Urothelium cell line (cell line): Measurements from ENCODE around the gene HMCN2.
"Not testable (repeated sequence)": the region's sequence is repeated elsewhere in the genome, so short reads cannot be mapped to it uniquely, and the experiment has no call there.

ENCODE experiments used
- DNase-seq: peaks from one replicate; pipeline ENCODE4 v3.0.0; 2011; ENCODE audit warnings: low spot score, mixed read lengths
- FAIRE-seq: peaks from 2 replicates; lab custom pipeline; 2011; peaks lifted over from hg19 to GRCh38; lab: Jason Lieb, UNC

Gene HMCN2

DNA sequence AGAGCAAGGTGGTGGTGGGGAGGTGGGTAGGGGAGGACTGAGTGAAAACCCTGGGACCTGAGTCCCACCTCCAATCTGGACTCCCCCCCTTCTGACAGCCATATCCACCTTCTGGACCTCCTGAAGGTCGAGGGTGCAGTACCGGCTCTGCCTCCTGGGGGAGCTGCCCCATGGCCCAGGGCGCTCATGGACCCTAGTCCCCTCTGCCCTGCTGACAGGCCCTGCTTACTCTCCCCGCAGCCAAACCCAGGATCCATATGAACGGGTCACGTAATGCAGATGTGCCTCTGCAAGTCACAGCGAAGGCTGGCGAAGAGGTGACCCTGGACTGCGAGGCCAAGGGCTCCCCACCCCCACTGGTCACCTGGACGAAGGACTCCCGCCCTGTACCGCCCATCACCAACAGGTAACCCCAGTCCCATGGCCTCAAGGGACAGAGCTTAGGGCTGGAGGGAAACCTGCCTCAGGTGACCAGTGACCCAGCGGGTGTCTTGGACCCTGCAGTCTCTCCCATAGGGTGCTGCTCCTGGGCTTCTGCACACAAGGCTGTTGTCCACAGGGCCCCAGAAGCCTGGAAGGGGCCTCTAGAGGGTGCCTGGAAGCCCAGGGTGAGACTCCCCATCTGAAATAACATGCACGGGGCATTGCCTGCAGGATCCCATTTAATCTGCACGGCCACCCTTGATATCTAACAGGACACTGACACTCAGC is 61.7 kb downstream of the HMCN2 start:
- FAIRE-seq, result no peak
- no peak for DNase-seq

DNA sequence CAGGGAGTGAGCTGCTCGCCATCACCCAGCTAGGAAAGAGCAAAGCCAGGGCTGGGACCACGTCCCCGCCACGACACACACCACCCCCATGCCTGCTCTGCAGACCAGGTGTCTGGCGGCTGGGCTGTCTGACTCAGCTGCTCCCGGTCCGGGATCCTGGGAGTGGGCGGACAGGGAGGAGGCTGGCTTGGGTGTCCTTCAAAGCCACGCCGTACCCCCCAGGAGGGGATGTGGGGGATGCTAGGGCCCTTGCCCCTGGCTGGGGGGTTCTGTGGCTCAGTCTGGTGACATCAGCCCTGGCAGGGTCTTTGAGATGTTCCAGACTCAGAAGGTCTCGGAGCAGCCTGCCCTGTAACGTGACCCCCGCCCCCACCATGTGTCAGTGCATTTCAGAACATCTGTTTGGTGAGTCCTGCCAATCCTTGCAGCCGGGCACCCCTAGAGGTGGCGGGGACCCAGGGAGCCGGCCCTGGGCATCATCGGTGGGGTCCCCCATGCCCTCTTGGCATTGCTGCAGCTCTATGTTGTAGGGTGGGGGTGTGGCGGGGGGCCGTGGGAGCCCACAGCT is 62.3 kb downstream of the HMCN2 start:
- DNase-seq (peak; percentile 78), FAIRE-seq (no peak)

DNA sequence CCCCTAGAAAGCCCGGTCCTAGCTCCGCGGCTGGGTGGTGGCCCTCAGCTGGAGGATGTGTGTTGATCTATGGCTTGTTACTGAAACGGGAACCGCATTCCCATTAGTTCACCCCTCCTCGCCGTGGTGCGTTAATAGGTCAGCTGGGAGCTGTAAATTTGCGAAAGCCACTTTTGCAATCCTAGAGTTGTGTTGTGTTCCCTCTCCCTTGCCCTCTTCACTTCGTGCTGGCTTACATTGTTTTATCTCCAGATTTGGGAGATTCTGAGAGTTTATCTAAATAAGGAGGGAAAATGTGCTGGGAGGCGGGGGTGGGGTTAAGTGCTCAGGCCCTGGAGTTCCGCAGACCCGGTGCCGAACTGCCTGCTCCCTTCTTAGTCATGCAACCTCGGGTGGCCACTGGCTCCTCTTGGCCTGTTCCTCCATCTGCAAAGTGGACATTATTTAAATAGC is 62.8 kb downstream of the HMCN2 start:
- DNase-seq, result no peak
- no peak for FAIRE-seq

DNA sequence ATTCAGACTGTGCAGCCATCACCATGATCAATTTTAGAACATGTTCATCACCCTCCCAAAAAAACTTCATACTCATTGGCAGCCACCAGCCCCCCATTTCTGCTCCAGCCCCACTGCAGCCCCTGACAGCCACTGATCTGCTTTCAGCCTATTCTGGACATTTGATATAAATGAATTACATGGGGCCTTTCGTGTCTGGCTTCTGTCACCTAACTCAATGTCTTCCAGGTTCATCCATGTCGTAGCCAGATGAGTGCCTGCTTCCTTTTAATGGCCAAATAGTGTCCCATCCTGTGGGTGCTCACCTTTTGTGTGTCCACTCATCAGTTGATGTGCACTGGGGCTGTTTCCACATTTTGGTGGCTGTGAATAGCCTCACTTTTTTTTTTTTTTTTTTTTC is 63.5 kb downstream of the HMCN2 start:
- DNase-seq, result no peak
- FAIRE-seq, result no peak

DNA sequence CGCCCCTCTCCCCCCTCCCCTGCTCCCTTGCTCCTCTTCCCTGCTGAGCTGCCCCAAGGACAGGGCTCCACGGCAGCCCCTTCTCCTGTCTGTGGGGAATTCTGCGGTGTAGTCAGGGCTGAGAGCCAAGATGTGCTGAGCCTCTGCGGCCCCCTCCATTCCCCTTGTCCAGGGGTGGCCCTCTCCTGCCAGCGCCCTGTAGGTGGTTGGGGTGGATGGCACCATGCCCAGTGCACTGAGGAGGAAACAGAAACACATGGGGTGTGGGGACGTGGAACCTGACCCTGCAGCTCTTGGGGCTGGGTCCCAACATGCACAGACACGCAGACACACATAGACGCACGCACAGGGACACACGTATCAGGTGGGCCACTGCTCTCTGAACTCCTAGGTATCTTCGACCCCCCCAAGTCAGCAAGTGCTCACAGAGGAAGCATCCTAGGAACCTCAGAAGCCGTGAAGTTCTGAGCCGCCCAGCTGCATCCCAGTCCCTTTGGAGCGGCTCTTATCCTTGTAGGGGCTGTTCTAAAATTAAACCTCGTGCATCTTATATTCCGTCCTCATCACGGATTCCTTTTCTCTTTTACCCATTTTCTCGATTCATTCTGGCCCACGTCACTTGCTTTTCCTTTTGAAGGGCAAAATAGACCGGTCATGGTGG is 64.8 kb downstream of the HMCN2 start:
- FAIRE-seq (no peak), DNase-seq (no peak)

DNA sequence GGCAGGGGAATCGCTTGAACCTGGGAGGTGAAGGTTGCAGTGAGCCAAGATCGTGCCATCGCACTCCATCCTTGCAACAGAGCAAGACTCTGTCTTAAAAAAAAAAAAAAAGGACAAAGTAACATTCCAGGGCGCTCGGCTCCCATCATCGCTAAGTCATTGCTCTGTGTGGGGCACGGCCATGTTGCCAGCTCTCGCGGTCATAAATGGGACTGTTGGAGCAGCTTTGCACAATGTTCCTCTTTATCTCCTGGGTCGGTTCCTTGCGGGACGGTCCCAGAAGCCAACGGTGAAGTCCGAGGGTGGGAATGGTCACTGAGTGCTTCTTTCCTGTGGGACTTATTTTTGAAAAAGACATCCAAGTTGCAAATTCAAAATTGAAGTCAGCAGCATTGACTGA is 65.5 kb downstream of the HMCN2 start:
- DNase-seq, result no peak
- no peak for FAIRE-seq

DNA sequence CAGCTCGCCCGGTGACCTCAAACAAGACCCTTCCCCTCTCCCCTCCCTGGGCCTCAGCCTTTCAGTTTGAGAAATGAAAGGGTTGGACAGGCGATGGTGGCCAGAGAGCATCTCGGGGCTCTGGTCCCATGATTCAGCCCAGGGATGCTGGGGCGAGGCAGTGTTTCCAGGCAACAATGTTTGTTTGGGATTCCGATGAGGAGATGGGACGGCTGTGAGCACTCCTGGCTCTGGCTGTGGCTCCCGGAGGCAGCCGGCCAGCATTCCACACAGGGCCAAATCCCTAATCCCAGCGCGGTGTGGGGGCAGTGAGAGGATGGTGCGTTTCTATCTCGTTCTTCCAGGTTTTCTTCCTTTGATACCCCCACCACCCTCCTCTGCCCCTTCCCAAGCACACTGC is 66.0 kb downstream of the HMCN2 start:
- peak; percentile 79 for DNase-seq
- no peak for FAIRE-seq

DNA sequence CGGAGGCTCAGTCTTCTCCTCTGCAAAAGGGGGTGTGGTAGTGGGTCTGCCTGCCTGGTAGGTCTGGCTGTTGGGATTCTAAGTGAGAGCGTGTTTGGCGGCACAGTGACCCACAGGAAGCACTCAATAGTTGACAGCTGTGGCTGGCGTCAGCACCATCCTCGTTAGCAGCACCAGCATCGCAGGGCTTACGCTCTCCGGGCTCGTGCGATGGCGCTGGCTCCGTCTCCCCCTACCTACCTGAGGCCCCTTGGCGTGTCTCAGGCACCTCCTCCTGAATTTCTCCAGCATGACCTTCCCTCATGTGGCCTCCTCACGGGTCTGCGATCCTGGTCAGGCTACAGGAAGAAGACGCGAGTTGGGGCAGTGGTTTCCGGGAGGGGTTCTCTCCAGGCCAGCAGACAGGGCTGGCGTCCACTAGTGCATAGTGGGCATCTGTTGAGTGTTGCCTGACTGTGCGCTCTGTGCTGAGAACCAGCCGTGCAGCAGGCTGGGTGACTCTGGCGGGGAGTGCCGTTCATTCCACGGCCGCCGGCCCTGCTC is 66.9 kb downstream of the HMCN2 start:
- FAIRE-seq (no peak), DNase-seq (no peak)

DNA sequence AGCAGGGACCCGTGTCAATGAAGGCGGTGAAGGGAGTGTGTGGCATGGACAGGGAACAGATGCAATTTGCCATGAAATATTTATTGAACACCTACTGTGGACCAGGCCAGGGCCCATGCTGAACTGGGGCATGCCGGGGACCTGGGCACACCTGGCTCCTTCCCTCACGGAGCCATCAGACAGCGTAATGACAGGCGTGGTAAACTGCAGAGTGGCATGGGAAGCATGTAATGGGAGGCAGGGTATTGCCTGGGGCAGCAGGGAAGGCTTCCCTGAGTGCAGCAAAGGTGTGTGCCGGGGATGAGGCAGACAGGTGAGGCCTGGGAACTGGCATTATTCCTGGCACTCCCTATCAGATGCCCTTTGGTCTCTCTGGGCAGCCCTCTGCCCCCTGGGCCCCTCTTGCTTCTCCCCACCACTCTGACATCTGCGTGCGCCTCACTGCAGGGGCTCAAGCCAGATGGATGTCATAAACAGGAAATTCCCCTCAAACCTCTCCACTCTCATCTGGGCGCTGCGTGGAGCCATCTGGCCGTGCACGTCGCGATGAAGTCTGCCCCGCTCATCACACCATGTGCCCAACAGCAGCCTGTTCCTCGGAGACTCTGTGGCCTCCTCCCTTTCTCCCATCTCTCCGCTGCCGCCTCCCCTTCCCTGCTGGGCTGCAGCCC is 67.6 kb downstream of the HMCN2 start:
- no peak for DNase-seq
- FAIRE-seq, result no peak

DNA sequence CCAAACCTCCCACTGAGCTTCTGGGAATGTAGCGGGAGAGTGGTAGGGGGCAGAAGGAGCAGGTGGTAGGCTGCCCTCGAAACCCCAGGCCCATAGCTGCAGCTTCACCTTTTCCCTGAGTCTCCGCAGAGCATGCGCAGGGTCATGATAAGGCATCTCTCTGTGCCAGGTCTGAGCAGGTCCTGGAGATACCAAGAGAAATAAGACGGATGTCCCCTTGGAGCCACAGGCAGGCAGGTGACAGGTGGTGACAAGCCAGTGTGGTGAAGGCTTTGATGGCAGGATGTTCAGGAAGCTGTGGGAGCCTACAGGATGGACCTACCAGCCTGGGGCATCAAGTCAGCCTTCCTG is 68.1 kb downstream of the HMCN2 start:
- FAIRE-seq, result no peak
- DNase-seq, result no peak

DNA sequence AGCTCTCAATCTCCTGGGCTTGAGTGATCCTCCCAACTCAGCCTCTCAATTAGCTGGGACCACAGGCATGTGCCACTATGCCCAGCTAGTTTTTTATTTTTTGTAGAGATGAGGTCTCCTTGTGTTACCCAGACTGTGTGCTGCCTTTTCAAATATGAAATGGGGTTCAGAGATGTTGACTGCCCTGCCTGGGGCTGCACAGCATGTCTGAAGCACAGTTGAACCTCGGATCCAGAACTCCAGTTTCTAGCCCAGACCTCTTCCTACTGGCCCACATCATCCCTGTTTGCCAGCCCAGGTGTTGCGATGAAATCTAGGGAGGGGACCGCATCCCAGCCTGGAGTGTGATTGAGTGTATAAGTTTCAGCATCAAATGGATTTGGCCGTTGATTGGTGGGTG is 69.4 kb downstream of the HMCN2 start:
- DNase-seq (no peak), FAIRE-seq (no peak)

DNA sequence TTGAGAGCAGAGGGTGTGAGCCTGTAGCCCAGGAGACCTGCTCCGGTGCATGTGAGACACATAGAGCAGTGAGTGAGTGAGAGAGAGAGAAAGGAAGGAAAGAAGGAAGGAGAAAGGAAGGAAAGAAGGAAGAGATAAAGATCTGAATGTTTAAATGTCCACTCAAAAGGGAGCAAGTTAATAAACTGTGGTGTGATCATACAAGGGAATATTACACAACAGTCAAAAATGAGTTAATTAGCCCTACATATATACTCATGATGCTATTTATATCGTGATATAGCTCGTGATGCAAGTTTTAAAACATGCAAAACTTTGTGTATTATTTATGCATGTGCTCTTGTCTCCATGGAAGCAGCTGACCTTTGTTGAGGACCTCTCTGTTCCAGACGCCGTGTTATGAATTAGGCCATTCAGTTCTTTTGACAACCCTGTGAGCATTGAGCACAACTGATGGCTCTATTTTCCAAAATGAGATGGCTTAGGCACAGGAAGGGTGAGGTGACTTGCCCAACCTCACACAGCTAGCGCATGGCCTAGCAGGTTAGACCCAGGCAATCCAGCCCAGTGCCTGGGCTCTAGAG is 70.6 kb downstream of the HMCN2 start:
- FAIRE-seq (no peak), DNase-seq (no peak)

DNA sequence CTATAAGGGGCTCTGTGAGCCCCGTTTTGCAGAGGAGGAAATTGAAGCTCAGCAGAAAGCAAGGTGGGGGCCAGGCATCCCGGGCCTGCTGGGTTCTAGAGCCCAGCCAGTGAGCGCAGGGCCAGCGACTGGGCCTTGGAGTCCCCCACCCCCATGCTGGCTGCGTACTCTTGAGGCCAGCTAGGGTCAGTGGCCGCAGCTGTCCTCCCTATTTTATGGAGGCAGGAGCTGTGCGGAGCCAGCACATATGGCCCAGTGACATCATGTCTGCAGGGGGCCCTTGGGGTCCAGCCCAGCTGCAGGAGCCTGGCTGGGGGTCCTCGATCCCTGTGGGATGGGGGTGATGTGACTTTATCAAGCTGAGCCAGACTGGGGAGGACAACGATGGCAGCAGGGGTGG is 71.3 kb downstream of the HMCN2 start:
- no peak for FAIRE-seq
- no peak for DNase-seq

DNA sequence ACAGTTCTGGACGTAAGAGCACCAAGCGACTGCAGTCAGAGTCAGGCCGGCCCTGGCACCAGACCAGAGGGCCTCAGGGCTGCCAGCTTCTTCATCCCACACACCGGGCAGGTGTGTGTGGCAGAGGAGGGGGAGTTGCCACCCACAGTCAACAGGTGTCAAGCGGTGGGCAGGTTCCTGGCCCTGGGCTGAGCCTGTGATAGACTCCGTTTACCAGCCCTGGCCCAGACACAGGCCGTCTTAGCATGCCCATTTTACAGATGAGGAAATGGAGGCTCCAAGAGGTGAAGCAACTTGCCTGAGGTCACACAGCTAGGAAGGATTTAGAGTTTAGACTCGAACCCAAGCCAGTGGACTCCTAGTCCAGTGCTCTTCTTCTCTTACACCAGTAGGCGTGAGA is 71.8 kb downstream of the HMCN2 start:
- DNase-seq (no peak), FAIRE-seq (no peak)

DNA sequence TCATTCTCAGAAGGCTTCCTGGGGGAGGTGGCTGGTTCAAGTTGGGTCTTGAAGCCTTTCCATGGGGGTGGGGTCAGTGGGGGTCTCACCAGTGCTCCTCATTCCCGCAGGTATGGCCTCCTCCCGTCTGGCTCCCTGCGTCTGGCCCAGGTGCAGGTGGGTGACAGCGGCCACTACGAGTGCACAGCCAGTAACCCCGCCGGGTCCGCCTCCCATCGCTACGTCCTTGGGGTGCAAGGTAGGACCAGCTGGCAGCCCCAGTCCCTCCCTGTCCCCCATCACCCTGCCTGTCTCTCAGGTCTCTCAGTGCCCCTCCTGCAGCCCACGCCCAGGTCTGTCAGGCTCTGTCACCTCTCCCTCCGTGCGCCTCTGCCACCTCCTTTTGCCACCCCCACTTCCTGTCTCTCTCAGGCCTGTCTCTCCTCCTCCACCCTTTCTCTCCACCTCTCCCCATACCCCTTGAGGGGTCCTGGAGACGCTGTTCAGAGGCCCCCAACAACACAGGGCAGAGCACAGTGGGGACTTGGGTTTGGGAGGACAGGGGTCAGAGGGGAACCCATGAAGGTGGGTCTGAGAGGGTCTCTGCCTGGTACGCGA is 72.3 kb downstream of the HMCN2 start:
- FAIRE-seq (no peak), DNase-seq (no peak)

DNA sequence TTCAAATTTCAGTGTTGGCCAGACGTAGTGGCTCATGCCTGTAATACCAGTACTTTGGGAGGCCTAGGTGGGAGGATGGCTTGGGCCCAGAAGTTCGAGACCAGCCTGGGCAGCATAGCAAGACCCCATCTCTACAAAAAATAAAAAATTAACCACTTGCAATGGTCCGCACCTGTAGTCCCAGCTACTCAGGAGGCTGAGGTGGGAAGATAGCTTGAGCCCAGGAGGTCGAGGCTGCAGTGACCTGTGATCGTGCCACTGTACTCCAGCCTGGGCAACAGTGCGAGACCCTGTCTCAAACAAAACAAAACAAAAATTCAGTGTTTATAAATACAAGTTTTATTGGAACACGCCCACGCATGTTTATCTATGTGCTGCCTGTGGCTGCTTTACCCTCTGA is 73.3 kb downstream of the HMCN2 start:
- FAIRE-seq, DNase-seq: not testable (repeated sequence)

DNA sequence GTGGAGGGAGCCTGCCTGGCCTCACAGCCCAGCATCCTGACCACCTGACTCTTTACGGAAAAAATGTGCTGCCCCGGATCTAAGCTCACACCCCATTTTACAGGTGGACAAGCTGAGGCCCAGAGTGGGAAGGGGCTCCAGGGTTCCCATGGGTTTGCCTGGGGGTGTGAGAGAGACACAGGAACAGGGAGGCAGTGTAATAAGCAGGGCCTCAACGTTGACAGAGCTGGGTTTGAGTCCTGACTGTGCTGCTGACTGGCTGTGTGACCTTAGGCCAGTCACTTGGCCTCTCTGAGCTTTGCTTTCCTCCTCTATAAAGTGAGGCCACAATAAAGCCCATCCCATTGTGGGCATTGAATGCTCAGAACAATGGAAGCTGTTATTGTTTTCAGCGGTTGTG is 73.7 kb downstream of the HMCN2 start:
- FAIRE-seq (no peak), DNase-seq (no peak)

DNA sequence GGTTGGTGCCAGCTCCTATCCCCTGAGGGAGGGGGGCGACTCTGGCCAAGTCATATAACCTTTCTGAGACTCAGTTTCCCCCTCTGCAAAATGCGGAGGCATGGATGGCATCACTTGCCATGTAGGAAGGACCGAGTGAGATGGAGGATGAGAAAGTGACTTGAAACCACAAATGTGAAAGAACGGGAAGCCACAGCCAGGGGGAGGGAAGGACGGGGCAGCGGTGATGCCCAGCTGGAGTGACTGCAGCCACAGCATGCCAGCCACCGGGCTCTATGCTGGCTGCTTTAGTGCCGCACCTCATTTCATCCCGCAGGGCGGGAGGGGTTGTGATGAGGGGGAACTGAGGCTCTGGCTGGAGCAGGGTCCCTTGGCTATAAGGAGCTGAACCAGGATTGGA is 74.5 kb downstream of the HMCN2 start:
- FAIRE-seq, result no peak
- no peak for DNase-seq

DNA sequence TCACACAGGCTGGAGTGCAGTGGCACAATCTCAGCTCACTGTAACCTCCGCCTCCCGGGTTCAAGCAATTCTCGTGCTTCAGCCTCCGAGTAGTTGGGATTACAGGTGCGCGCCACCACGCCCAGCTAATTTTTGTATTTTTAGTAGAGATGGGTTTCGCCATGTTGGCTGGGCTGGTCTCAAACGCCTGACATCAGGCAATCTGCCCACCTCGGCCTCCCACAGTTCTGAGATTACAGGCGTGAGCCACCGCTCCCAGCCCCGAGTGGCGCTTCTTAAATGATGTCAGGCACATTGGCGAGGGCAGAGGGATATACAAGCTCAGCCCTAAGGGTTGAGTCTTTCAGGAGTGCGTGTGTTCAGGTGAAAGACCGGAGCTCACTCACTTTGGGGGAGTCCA is 75.0 kb downstream of the HMCN2 start:
- FAIRE-seq, result not testable (repeated sequence)

DNA sequence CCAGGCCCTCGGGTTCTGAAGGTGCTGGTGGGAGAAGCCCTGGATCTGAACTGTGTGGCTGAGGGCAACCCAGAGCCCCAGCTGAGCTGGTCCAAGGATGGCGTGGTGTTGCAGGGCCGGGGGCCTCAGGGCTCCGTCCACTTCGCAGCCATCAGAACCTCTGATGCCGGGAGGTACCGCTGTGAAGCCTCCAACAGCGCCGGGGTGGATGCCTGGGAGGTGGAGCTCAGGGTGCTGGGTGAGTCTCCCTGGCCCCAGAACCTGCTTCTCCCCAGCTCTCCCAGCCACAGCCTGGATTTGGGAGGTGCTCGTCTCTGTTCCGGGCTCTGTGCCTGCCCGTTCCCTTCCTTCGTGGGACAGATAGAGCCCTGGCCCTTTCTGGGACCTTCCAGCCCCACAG is 75.6 kb downstream of the HMCN2 start:
- FAIRE-seq (no peak), DNase-seq (no peak)

More for the DNA sequence above, 75.0 kb downstream of the HMCN2 start:
- not testable (repeated sequence) for DNase-seq
